NCI-H748 (cell line): ENCODE results near the gene RAB13.

Experiments used
- DNase-seq: peaks from one replicate; lab custom pipeline; 2025; ENCODE audit not compliant: unreplicated experiment; lab: John Stamatoyannopoulos, UW

RAB13 gene

GRCh38 chr1:153934746-153935145 lies 51.4 kb downstream of the RAB13 start:
- no peak for DNase-seq

- no peak for DNase-seq
Measured at GRCh38 chr1:153933955-153934354, 52.2 kb downstream of the RAB13 start.

GRCh38 chr1:153933430-153933829 lies 52.7 kb downstream of the RAB13 start:
- no peak for DNase-seq

- no peak for DNase-seq
Measured at GRCh38 chr1:153932156-153933131, 53.7 kb downstream of the RAB13 start.
